SKM-1 (cell line): ENCODE data around the gene STYX.
"Not testable (repeated sequence)": the region's sequence is repeated elsewhere in the genome, so short reads cannot be mapped to it uniquely, and the experiment has no call there.

Experiments used
- DNase-seq: peaks from one replicate; lab custom pipeline; 2025; ENCODE audit not compliant: unreplicated experiment; lab: John Stamatoyannopoulos, UW

The STYX gene

GRCh38 chr14:52724360-52724644, 5.7 kb upstream of the STYX start:
- no peak for DNase-seq

GRCh38 chr14:52727509-52727908, 2.5 kb upstream of the STYX start:
- DNase-seq: not testable (repeated sequence)

GRCh38 chr14:52729035-52729434, 931 bp upstream of the STYX start:
- DNase-seq: not testable (repeated sequence)

DNA sequence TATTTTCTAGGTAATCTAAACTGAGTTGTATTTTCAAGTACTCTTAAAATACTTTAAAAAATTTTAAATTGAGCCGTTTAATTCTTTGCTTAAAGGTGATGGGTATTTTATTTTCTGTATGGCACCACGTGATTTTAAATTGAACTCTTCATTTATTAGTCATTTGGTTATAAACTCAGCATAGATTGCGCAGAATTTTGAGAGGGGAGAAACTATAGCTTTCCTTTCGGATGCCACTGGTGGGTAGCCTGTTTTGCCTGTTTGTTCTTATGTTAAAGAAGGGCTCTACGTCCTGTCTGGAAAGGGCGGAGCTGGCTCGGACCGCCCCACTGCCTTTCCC, 411 bp upstream of the STYX start:
- no peak for DNase-seq

GRCh38 chr14:52730709-52731111, 744 bp downstream of the STYX start:
- DNase-seq: peak; percentile 12

DNA sequence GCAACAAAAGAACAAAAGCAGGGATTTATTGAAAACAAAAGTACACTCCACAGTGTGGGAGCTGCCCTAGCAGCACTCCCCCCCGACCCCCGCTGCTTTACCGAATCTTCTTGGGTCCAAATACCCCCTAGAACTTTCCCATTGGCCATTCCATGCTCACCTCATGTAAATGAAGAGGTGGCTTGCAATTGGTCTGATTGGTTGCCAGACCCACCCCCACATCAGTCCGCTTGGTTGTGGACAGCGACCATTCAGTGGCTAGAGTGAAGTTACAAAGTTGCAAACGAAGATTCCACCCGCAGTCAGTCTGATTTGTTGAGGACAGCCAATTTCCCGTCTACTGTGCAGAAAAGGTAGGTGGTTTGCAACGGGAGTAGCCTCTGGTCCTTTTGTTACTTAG, 3.9 kb downstream of the STYX start:
- DNase-seq: no peak

- DNase-seq: no peak
Observed at GRCh38 chr14:52735921-52736489, 6.0 kb downstream of the STYX start.

DNA sequence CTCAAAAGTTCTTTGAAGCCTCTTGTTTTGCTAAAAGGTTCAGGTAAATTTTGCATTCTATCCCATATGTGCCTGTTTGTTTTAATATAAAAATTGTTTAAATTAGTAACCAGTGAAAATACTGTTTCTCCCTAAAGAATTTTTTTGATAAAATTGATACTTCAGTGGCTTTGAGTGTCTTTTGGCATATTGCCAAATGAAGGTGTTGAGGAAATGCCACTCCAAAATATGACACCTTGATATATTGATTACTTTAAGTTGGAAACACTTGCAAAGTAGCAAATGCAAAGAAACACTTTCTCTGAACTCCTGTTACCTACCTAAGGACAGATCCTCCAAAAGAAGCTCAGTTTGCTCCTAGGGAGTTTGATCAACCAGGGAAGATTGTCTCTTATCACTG, 8.4 kb downstream of the STYX start:
- DNase-seq: no peak

DNA sequence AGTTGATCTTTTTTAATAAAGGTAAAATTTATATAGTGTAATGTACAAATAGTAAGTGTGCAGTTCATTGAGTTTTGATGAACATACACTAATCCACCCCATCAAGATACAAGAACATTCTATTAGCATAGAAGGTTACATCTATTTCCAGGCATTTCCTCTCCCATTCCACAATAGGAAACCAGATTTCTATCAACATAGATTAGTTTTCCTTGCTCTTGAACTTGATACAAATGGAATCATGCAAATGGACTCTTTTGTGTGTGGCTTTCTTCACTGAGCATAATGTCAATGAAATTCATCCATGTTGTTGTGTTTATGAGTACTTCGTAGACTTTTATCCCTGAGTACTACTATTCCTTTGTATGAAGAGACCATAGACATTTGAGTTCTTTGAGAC, 10.8 kb downstream of the STYX start:
- no peak for DNase-seq

DNA sequence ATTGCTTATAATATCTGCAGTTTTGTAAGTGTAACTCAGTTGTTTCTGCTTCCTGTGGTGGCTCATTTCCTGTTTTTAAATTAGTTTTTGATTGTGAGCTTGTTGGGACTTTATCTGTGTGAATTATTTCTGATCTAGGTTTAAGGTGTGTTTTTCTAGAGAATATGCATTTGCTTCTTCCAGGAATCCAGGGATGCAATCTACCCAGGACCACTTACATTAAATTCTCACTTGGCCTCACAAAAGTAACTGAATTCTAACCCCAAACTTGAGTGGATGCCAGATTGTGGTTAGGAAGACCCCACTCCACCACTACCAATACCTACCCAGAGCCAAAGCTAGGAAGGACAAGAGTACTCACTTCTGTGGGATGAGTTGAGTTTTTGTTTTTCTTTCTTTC, 11.9 kb downstream of the STYX start:
- DNase-seq: no peak

DNA sequence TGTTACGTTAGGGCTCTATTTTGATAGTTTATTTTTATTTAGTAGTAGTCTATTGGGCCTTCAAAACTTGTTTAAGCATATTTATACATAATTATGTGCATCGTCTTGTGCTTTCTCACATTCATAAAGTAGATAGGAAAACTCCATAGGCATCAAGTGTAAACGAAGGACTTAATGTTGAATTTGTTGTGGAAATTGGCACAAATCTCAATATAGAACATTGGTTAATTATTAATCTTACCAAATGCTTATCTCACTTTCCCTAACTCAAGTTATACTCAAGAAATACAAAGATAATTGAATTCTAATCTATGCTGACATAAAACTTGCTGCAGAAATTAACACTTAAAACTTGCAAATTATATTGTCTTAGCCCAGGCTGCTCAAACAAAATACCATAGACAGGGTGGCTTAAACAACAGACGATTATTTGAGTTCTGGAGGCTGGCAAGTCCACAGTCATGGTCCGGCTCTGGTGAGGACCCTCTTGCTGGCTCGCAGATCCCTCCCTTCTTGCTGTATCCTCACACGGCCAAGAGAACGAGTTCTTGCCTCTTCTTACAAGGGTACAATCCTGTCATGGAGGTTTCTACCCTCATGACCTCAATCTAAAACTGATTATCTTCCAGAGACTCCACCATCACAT, 18.8 kb downstream of the STYX start:
- no peak for DNase-seq

GRCh38 chr14:52755607-52756316, 25.8 kb downstream of the STYX start:
- DNase-seq: no peak

DNA sequence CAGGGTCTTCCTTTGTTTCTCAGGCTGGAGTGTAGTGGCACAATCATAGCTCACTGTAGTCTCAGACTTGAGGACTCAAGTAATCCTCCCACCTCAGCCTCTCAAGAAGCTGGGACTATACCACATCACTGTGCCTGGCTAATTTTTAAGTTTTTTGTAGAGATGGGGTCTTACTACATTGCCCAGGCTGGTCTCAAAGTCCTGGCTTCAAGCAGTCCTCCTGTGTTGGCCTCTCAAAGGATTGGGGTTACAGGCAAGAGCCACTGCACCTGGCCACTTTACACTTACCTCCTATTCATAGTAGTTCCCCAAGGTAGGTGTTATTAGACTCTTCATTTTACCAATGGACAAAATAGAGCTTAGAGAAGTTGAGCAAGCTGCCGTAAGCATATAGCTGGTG, 29.2 kb downstream of the STYX start:
- DNase-seq: no peak

DNA sequence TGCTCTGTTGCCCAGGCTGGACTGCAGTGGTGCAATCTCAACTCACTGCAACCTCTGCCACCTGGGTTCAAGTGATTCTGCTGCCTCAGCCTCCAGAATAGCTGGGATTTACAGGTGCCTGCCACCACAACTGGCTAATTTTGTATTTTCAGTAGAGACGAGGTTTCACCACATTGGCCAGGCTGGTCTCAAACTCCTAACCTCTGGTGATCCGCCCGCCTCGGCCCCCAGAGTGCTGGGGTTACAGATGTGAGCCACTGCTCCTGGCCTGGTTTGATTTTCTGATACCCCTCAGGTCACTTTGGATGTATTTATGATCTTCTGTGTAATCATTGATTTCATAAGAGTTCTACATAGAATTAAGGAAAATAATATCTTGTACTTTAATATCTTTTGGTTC, 33.0 kb downstream of the STYX start:
- DNase-seq: not testable (repeated sequence)

GRCh38 chr14:52767058-52767833, 37.3 kb downstream of the STYX start:
- DNase-seq: no peak

DNA sequence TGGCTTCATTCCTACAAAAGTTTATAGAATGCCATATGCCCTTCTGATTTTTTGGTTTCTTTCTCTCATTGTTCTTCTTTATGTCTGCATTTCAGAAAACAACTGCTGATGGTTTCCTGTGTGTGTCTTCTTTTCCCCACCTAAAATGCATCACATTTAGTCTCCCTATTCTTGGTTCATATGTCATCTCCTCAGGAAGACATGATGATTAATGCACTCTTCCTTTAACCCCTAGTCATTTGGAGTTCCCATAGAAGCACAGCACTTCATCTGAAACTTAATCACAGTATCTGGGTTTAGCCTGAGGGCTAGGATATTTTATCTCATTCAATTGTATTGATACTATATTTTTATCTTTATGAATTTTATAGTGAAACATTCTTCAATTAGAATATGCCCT, 39.9 kb downstream of the STYX start:
- DNase-seq: no peak

DNA sequence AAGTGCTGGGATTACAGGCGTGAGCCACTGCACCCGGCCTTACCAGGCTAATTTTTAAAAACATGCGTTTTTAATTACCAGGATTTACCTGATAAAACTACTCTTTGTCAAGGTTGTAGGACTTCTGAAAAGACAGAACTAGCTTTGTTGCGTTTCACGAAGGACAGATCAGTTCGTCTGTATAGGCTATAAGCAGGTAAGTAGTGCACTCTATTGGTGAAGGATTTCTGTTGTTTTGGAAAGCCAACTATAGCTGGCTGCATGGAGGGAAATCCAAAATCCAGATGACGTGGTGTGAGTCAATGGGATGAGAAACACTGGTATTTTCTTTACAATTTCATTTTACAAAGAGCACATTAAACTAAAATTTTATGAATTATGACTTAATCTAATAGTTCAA, 46.9 kb downstream of the STYX start:
- DNase-seq: no peak

- no peak for DNase-seq
Observed at GRCh38 chr14:52778702-52779101, 48.7 kb downstream of the STYX start.

GRCh38 chr14:52780893-52781292, 50.9 kb downstream of the STYX start:
- DNase-seq: no peak

- DNase-seq: no peak
Observed at GRCh38 chr14:52781629-52782028, 51.7 kb downstream of the STYX start.

- no peak for DNase-seq
Observed at GRCh38 chr14:52783206-52783605, 53.2 kb downstream of the STYX start.

- DNase-seq: no peak
Observed at GRCh38 chr14:52786887-52787286, 56.9 kb downstream of the STYX start.
